K562 (cell line): Measurements from ENCODE around the gene MGAT1. TPM values are rescaled to one million over a fixed set of nuclear protein-coding genes. Genes with fewer than 3 reads are reported as not detected.
A peak's percentile ranks its signal among the peaks of the same experiment; 100 is the strongest.

ENCODE experiments used
- FOSL1 ChIP-seq: fragments of 200-800 bp; sonication (Bioruptor generic); conservative IDR thresholded peaks from 2 replicates; pipeline ENCODE4 v1.6.1; 2016; ENCODE audit warnings: missing genetic modification characterization, missing compliant biosample characterization
- GABPB2 ChIP-seq: fragments of 250-450 bp; sonication (Bioruptor Pico); conservative IDR thresholded peaks from 2 replicates; pipeline ENCODE4 v1.5.1; 2021; ENCODE audit warnings: mild to moderate bottlenecking
- NCOA4 ChIP-seq: fragments of 450-650 bp; IDR thresholded peaks from 2 replicates; pipeline ENCODE4 v1.6.1; 2018; ENCODE audit warnings: mild to moderate bottlenecking; ENCODE audit not compliant: partially characterized antibody
- PTBP1 ChIP-seq: fragments of 200-400 bp; formaldehyde crosslinking; IDR thresholded peaks from 2 replicates; pipeline ENCODE4 v1.6.1; 2017; ENCODE audit warnings: low read depth, low read length
- RAD21 ChIP-seq, 2 experiments: fragments of 250-450 bp in 1 of 2; fragments of 450-650 bp in 1 of 2; sonication (Bioruptor Pico) in 1 of 2; formaldehyde crosslinking in 1 of 2; IDR thresholded peaks in 1 of 2; conservative IDR thresholded peaks in 1 of 2; 2 replicates each; pipeline versions ENCODE4 v1.4.0 to v1.8.0; 2020 to 2022; ENCODE audit warnings: mild to moderate bottlenecking in 2 of 2, moderate library complexity in 1 of 2
- SIN3A ChIP-seq, 2 experiments: fragments of 150-350 bp in 1 of 2; IDR thresholded peaks; 2 replicates each; pipeline ENCODE4 v1.6.1; 2011 to 2016; ENCODE audit warnings: borderline replicate concordance in 2 of 2, low read depth in 2 of 2, low read length in 2 of 2, mild to moderate bottlenecking in 2 of 2, moderate library complexity in 2 of 2; ENCODE audit not compliant: control insufficient read depth in 1 of 2
- ZNF707 ChIP-seq: fragments of 250-450 bp; sonication (Bioruptor Pico); conservative IDR thresholded peaks from 2 replicates; pipeline ENCODE4 v1.8.0; 2022; ENCODE audit warnings: inconsistent platforms, mild to moderate bottlenecking, moderate library complexity
- ZNF778 ChIP-seq: fragments of 450-650 bp; formaldehyde crosslinking; IDR thresholded peaks from 2 replicates; pipeline ENCODE4 v1.4.0; 2020; ENCODE audit warnings: mild to moderate bottlenecking, moderate library complexity
- ZNF79 ChIP-seq: fragments of 250-450 bp; sonication (Bioruptor Pico); IDR thresholded peaks from 2 replicates; pipeline ENCODE4 v1.4.0; 2020; ENCODE audit warnings: low read depth, mild to moderate bottlenecking, moderate library complexity
- polyA plus RNA-seq, 8 experiments: library from polyadenylated mRNA; depleted of rRNA in 4 of 8; stranded (reverse) in 5 of 8; unstranded in 3 of 8; fragments of >200 nt; fragmentation: Nextera tagmentation in 2 of 8; fragmentation: Illumina TruSeq in 1 of 8; extraction: Ambion mirVana in 2 of 8; extraction: Trizol in 1 of 8; gene quantifications; 2 replicates each; pipeline versions ENCODE4 v1.2.1 to v1.2.3, GENCODE V29; 2011 to 2014; ENCODE audit warnings: inconsistent platforms in 1 of 8, missing spikeins in 1 of 8
- total RNA-seq, 7 experiments: library from RNA; depleted of rRNA in 6 of 7; stranded (reverse); fragments of >200 nt in 6 of 7; fragmentation: Illumina TruSeq in 2 of 7; extraction: Trizol in 2 of 7; gene quantifications; 2 replicates each; pipeline versions ENCODE4 v1.2.1 to v1.2.3, GENCODE V29; 2011 to 2021; ENCODE audit warnings: low replicate concordance in 1 of 7
- TF ChIP-seq, protein P1 (sequence below), 2 experiments: fragments of 200-800 bp in 1 of 2; sonication (Bioruptor generic) in 1 of 2; sonication (generic) in 1 of 2; formaldehyde crosslinking in 1 of 2; IDR thresholded peaks in 1 of 2; conservative IDR thresholded peaks in 1 of 2; 2 replicates each; pipeline versions ENCODE4 v1.5.0 to v1.6.1; 2016 to 2020; ENCODE audit warnings: missing compliant biosample characterization in 1 of 2, missing genetic modification characterization in 1 of 2, missing genetic modification reagents in 1 of 2
- TF ChIP-seq, protein P2 (sequence below): fragments of 450-650 bp; IDR thresholded peaks from 2 replicates; pipeline ENCODE4 v1.6.1; 2016; ENCODE audit warnings: borderline replicate concordance
- TF ChIP-seq, protein P3 (sequence below): sonication (generic); formaldehyde crosslinking; IDR thresholded peaks from 2 replicates; pipeline ENCODE4 v1.8.1; 2022; ENCODE audit warnings: missing genetic modification reagents
- TF ChIP-seq, protein P4 (sequence below): fragments of 250-450 bp; sonication (Bioruptor Pico); IDR thresholded peaks from 2 replicates; pipeline ENCODE4 v1.4.0; 2020
- TF ChIP-seq, protein P5 (sequence below): fragments of 450-650 bp; formaldehyde crosslinking; IDR thresholded peaks from 2 replicates; pipeline ENCODE4 v1.4.0; 2020; ENCODE audit warnings: mild to moderate bottlenecking
- TF ChIP-seq, protein P6 (sequence below), 3 experiments: fragments of 200-800 bp in 1 of 3; sonication (Bioruptor generic) in 1 of 3; sonication (generic) in 1 of 3; formaldehyde crosslinking in 1 of 3; IDR thresholded peaks; 2 replicates each; pipeline versions ENCODE4 v1.6.1 to v1.8.0; 2016 to 2022; ENCODE audit warnings: mild to moderate bottlenecking in 2 of 3, missing compliant biosample characterization in 2 of 3, missing genetic modification characterization in 2 of 3, missing genetic modification reagents in 1 of 3

The MGAT1 gene
- total and polyA plus RNA-seq, 9 of the 15 experiments (the other 6 are each of a cell fraction or from before 2014, with no cell fraction given): 3.9 to 82.7 (median 44.5) TPM

DNA sequence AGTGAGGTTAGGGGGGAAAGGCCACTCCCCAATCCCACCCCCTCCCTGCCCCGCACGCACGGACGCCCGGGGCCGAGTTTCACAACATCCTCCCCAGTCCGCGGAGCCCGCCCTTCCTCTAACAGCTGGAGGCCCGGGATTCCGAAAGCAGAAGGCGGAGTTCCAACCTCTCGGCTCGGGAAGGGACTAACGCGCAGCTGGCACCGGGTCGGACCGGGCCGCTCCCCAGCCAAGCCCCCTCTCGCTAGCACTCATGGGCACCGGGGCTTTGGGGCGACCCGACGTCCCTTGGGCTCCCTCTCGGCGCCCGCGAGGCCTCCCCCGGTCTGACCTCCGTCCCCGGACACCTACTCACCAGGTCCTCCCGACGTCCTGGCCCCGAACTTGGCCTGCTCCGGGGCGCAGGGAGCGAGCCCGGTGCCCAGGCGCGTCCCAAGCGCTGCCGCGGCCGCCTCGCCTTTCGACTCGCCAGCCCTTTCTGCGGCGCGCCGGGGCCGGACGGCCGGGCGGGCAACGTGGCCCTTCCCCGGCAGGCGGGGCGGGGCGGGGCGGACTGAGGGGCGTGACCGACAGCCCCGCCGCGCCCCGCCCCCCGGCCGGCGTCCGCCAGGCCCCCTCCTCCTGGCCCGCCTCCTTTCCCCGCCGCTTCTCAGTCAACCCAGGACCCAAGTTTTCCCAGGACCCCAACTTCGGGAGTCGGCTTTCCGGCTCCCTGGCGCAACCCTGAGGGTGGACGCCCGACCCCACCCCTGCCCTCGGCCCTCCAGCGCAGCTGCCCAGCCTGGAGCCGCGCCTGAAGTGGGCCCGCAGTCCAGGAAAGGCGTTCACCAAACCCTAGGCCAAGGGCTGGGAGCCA is at the start of gene MGAT1 (continued):
- peak; percentile 92; a peak in 3 of 4 replicates for TF ChIP-seq SIN3A (IDR thresholded peaks at IDR 0.05; ENCODE audit: borderline replicate concordance in 2 of 2, control insufficient read depth in 1 of 2, low read depth in 2 of 2, low read length in 2 of 2)
- TF ChIP-seq FOSL1 (tag): no peak
- TF ChIP-seq ZNF79 (CRISPR knock-in tag): no peak
- TF ChIP-seq, protein P1, sequence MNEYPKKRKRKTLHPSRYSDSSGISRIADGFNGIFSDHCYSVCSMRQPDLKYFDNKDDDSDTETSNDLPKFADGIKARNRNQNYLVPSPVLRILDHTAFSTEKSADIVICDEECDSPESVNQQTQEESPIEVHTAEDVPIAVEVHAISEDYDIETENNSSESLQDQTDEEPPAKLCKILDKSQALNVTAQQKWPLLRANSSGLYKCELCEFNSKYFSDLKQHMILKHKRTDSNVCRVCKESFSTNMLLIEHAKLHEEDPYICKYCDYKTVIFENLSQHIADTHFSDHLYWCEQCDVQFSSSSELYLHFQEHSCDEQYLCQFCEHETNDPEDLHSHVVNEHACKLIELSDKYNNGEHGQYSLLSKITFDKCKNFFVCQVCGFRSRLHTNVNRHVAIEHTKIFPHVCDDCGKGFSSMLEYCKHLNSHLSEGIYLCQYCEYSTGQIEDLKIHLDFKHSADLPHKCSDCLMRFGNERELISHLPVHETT (CRISPR knock-in tag; conservative IDR thresholded peaks at IDR 0.05 in 1 of 2, IDR thresholded peaks at IDR 0.05 in 1 of 2): no peak
- no peak for TF ChIP-seq PTBP1
- TF ChIP-seq, protein P2, sequence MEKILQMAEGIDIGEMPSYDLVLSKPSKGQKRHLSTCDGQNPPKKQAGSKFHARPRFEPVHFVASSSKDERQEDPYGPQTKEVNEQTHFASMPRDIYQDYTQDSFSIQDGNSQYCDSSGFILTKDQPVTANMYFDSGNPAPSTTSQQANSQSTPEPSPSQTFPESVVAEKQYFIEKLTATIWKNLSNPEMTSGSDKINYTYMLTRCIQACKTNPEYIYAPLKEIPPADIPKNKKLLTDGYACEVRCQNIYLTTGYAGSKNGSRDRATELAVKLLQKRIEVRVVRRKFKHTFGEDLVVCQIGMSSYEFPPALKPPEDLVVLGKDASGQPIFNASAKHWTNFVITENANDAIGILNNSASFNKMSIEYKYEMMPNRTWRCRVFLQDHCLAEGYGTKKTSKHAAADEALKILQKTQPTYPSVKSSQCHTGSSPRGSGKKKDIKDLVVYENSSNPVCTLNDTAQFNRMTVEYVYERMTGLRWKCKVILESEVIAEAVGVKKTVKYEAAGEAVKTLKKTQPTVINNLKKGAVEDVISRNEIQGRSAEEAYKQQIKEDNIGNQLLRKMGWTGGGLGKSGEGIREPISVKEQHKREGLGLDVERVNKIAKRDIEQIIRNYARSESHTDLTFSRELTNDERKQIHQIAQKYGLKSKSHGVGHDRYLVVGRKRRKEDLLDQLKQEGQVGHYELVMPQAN: peak; percentile 95
- no peak for TF ChIP-seq GABPB2 (CRISPR knock-in tag)
- TF ChIP-seq, protein P3, sequence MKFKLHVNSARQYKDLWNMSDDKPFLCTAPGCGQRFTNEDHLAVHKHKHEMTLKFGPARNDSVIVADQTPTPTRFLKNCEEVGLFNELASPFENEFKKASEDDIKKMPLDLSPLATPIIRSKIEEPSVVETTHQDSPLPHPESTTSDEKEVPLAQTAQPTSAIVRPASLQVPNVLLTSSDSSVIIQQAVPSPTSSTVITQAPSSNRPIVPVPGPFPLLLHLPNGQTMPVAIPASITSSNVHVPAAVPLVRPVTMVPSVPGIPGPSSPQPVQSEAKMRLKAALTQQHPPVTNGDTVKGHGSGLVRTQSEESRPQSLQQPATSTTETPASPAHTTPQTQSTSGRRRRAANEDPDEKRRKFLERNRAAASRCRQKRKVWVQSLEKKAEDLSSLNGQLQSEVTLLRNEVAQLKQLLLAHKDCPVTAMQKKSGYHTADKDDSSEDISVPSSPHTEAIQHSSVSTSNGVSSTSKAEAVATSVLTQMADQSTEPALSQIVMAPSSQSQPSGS (CRISPR knock-in tag): no peak
- TF ChIP-seq, protein P4, sequence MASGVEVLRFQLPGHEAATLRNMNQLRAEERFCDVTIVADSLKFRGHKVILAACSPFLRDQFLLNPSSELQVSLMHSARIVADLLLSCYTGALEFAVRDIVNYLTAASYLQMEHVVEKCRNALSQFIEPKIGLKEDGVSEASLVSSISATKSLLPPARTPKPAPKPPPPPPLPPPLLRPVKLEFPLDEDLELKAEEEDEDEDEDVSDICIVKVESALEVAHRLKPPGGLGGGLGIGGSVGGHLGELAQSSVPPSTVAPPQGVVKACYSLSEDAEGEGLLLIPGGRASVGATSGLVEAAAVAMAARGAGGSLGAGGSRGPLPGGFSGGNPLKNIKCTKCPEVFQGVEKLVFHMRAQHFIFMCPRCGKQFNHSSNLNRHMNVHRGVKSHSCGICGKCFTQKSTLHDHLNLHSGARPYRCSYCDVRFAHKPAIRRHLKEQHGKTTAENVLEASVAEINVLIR (CRISPR knock-in tag): no peak
- no peak; a peak in 1 of 4 replicates for TF ChIP-seq RAD21 (CRISPR knock-in tag; conservative IDR thresholded peaks at IDR 0.05 in 1 of 2, IDR thresholded peaks at IDR 0.05 in 1 of 2)
- TF ChIP-seq ZNF707 (CRISPR knock-in tag): no peak
- TF ChIP-seq NCOA4: no peak
- TF ChIP-seq, protein P5, sequence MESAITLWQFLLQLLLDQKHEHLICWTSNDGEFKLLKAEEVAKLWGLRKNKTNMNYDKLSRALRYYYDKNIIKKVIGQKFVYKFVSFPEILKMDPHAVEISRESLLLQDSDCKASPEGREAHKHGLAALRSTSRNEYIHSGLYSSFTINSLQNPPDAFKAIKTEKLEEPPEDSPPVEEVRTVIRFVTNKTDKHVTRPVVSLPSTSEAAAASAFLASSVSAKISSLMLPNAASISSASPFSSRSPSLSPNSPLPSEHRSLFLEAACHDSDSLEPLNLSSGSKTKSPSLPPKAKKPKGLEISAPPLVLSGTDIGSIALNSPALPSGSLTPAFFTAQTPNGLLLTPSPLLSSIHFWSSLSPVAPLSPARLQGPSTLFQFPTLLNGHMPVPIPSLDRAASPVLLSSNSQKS (CRISPR knock-in tag): 0 out of 2 replicates have a peak, but pooled peaks have one; percentile 61
- TF ChIP-seq, protein P6, sequence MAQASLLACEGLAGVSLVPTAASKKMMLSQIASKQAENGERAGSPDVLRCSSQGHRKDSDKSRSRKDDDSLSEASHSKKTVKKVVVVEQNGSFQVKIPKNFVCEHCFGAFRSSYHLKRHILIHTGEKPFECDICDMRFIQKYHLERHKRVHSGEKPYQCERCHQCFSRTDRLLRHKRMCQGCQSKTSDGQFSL (CRISPR knock-in tag; IDR thresholded peaks at IDR 0.05): no peak
- TF ChIP-seq, protein P6 (tag; IDR thresholded peaks at IDR 0.05): no peak
- TF ChIP-seq ZNF778 (CRISPR knock-in tag): no peak
